ENCODE data around the gene NUDCD3.

Gene NUDCD3

GRCh38 chr7:44396931-44397545 is 93.4 kb downstream of the NUDCD3 start:
- DNase-seq, result no peak

- no peak for DNase-seq
Observed at GRCh38 chr7:44396496-44396895, 94.0 kb downstream of the NUDCD3 start.

GRCh38 chr7:44395067-44395466 is 95.4 kb downstream of the NUDCD3 start:
- no peak for DNase-seq

DNA sequence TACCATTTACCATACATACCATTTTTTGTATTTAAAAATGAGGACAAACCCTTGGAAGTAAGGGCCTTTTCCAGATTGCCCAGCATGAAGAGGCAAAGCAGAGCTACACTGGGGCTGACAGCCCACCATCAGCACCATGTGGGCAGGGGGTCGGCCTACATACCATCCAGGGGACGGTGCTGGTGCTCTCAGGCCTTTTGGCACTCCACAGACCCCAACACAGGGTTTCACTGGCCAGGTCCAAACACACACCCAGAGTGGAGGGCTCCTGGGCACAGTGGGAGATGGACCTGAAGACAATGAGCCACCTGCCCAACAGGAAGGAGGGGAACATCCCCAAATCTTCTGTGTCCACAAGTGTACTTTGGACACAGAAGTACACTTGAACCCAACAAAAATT is 95.8 kb downstream of the NUDCD3 start:
- DNase-seq, result no peak

GRCh38 chr7:44394112-44394447 is 96.4 kb downstream of the NUDCD3 start:
- no peak for DNase-seq

- no peak for DNase-seq
Observed at GRCh38 chr7:44393238-44394111, 97.0 kb downstream of the NUDCD3 start.

DNA sequence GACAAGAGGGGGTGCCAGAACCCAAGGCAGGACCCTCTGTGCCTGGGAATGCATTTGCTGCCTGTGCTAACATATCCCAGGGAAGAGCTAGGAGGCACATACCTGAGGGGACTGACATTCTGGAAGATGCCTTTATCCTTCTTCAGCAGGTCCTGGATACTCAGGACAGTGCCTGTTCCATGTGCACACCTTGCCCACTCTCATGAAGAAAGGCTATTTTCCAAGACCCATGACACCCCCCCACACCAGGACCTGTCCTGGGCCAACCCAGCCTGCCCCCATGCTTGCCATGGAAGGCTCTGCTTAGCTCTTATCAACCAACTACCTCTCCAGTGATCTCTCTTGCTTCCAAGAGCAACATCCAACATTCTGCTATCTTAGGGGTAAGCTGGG is 97.8 kb downstream of the NUDCD3 start:
- DNase-seq, result no peak

GRCh38 chr7:44391746-44392617 is 98.5 kb downstream of the NUDCD3 start:
- DNase-seq, result no peak

DNA sequence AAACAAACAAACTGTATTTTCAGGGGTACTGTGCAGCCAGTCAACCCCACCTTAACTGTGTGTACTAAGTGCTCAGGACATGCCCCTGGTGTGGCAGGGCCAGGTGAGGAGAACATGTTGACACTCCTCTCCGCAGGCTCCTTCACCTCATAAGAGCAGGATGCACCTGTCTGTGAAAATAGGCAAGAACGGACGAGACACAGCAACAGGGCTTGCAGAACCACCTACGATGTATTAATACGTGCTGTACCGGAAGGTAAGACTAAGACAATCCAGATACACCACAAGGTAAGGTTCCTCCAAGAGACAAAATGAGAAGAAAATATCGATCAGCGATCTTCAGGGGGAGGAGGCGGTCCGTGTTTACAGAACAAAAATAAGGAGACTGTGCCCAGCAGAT is 99.3 kb downstream of the NUDCD3 start:
- DNase-seq, result no peak

DNA sequence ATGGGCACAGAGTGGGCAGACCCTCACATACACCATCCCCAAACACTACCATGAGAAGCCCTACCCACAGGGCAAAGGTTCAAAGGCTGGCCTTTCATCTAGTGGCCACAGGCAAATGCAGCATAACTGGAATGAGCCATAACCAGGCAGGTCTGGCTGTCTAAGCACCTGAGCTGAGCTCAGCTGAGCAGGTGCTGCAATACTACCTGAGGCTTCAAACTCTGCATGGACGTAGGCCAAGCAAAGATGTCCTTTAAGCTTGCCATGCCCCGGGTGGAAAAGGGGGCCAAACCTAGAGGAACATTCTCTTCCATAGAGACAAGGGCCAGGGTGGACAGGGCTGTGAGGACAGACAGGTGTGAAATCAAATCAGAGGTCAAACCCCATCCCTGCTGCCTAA is 99.8 kb downstream of the NUDCD3 start:
- DNase-seq, result no peak

GRCh38 chr7:44388089-44388970 is 102.1 kb downstream of the NUDCD3 start:
- no peak for DNase-seq

DNA sequence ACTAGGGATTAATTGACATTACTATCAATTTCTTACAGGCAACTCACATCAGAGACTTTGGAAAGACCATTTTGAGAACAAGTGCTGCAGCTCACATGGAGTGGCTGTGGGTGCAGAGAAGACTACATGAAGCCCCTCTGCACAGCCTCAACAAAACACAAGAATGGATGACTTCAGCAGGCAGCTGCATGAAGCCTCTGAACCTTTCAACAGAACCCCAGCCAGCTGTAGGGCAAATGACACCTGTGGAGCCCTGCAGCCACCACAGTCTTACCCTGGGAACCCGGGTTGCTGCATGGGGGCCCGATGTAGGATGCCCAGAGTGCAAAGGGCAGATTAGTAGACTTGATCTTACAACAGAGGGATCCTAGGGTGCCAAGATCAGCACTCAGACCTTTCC is 103.1 kb downstream of the NUDCD3 start:
- no peak for DNase-seq

GRCh38 chr7:44386139-44386913 is 104.1 kb downstream of the NUDCD3 start:
- no peak for DNase-seq

GRCh38 chr7:44385434-44386138 is 104.9 kb downstream of the NUDCD3 start:
- no peak for DNase-seq

- DNase-seq, result no peak
Observed at GRCh38 chr7:44384586-44385433, 105.6 kb downstream of the NUDCD3 start.

DNA sequence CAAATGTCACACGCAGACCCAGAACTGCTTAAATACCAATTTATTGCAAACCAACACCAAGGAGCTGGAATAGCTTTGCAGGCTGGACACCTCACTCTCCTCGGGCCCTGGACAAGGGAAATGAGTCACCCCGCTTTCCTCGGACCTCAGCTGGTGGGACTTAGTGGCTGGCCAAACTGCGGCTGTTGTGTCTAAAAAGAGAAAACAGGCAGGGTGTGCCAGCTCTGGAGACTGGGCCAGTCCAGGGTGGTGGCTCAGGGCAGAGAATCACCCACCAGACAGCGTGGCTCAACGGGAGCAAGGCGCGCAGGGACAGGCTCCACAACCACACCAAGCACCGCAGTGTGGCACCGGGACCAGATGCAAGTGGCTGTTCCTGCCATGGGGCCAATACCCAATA is 106.9 kb downstream of the NUDCD3 start:
- no peak for DNase-seq

DNA sequence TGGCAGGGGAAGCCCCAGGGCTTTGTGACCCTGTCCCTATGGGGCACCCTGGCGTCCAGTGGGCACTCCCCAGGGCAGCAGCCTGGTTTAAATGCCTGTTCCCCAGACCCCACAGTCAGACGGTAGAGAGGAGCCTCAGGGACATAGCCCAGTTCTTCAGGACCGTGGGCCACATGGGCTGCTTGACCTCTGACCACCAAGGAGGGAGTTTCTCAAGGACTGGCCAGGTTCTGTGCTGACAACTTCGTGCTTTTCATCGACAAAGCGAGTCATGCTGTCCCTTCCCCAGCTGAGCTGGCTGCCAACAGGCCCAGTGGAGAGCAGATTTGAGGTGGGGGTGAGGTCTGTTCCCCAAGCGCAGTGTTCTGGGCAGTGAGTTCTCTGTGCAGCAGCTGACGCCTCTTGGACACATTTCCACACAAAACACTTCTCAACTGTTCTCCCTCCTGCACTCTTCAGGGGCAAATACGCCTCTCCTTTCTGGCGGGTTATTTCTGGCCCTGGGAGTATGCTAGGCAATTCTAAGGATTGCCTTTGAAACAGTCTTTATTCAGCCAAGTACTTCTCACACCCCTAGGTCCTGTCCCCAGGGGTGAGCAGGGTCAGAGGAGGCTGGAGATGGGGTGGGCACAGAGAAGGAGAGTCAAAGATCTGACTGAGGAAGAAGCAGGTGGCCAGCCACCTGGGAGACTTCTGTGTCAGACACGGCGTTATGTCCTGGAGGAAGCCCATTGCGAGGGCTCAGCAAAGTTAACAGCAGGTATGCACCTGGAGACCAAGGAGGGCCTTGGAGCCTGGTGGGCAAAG is 107.8 kb downstream of the NUDCD3 start:
- DNase-seq, result no peak

GRCh38 chr7:44381494-44382220 is 108.8 kb downstream of the NUDCD3 start:
- DNase-seq, result no peak
